Testis (tissue), 3 donors: ENCODE measurements around the gene BNC2. TPM values are rescaled to one million over a fixed set of nuclear protein-coding genes. Genes with fewer than 3 reads are reported as not detected.

Experiments used
- DNase-seq: peaks from one replicate; pipeline ENCODE4 v3.0.0-alpha.2; 2019
- H3K27ac ChIP-seq, 2 donors: fragments of 200-600 bp; sonication (generic); one replicate each; pipeline ENCODE4 v1.5.1; 2019
- H3K27me3 ChIP-seq: fragments of 200-600 bp; sonication (generic); one replicate; pipeline ENCODE4 v1.5.1; 2019
- H3K36me3 ChIP-seq: fragments of 200-600 bp; sonication (generic); one replicate; pipeline ENCODE4 v1.5.1; 2017; ENCODE audit warnings: low read depth; ENCODE audit errors: missing control alignments
- H3K4me1 ChIP-seq: fragments of 200-600 bp; sonication (generic); one replicate; pipeline ENCODE4 v1.5.1; 2019
- H3K4me3 ChIP-seq, 2 donors: fragments of 200-600 bp; sonication (generic); one replicate each; pipeline ENCODE4 v1.5.1; 2017 to 2019
- H3K9me3 ChIP-seq: fragments of 200-600 bp; sonication (generic); one replicate; pipeline ENCODE4 v1.5.1; 2017
- POLR2A ChIP-seq: fragments of 450-650 bp; IDR thresholded peaks from one replicate; pipeline ENCODE4 v1.6.1; 2017; ENCODE audit warnings: antibody characterized with exemption, mild to moderate bottlenecking, moderate library complexity
- WGBS, 2 donors: methylation state at CpG; one replicate each; pipeline ENCODE4 v1.1.5; 2018; 5-methylcytosine and 5-hydroxymethylcytosine counted together
- intact Hi-C: fragments of 100-400 bp; cut with DNase I; formaldehyde crosslinking; loops from one replicate; pipeline ENCODE4 v1.15.1; 2023; ENCODE audit warnings: low total_unique reads
- polyA plus RNA-seq: library from polyadenylated mRNA; stranded (reverse); fragments of 350-450 nt; fragmentation: Illumina TruSeq; extraction: RNeasy Lipid Tissue Mini Kit (QIAGEN cat#74804); gene quantifications from one replicate; pipeline ENCODE4 v1.2.3, GENCODE V29; 2014; ENCODE audit warnings: low read depth, low replicate concordance; ENCODE audit not compliant: insufficient read depth
- total RNA-seq, 2 donors: library from RNA; depleted of rRNA; stranded (reverse); fragments of >200 nt; gene quantifications; one replicate each; pipeline ENCODE4 v1.2.3, GENCODE V29; 2016
- TF ChIP-seq, protein P1 (sequence below), 3 experiments: fragments of 450-650 bp in 2 of 3; fragments of 200-600 bp in 1 of 3; sonication (generic) in 1 of 3; IDR thresholded peaks; one replicate each; pipeline ENCODE4 v1.5.1; 2016 to 2019; ENCODE audit warnings: antibody characterized with exemption in 3 of 3, mild to moderate bottlenecking in 2 of 3, moderate library complexity in 1 of 3

The BNC2 gene
- total and polyA plus RNA-seq, 3 donors from 2014 or later: 14.6 to 35.2 (median 32.0) TPM

DNA sequence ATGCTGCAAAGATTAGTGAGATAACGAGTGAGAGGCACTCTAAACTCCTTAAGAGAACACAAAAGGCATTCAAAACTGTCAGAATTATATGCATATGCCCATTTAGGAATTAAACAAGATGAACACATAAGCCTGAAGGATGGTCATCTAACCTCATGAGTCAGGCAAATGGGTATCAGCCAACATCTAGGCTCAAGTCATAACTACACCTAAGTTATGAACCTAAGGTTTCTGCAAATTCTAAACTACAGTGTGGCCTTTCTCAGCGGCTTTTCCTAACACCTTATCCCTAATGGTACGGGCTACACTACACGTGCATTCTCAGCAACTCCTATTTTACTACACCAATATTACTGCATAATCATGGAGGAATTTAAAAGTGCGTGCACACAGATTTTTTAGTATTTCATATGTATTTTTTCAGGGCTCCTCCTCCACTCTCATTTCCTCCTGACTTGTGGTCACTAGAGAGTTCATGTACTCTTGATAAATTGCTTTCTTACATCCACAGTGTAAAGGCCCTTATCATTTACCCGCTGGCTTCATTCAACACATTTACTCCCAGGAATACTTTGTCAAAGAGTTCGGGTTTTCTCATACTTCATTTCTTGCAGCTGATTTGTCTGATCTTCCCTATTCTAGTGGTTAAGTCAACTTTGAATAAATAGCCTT, 316.5 kb downstream of the BNC2 start:
- Histone ChIP-seq H3K36me3 (no peaks in the 10 kb centered on the region), H3K4me3 (no peak overlapping the region), H3K27me3 (no peaks in the 10 kb centered on the region), H3K9me3 (no peaks in the 10 kb centered on the region), H3K4me1 (no peaks in the 10 kb centered on the region), H3K27ac (no peak overlapping the region)
- 67 to 68% methylated on average over 7 of the region's 7 CpGs for WGBS, 2 donors
- intact Hi-C loops: no loop called here
- TF ChIP-seq, protein P1, sequence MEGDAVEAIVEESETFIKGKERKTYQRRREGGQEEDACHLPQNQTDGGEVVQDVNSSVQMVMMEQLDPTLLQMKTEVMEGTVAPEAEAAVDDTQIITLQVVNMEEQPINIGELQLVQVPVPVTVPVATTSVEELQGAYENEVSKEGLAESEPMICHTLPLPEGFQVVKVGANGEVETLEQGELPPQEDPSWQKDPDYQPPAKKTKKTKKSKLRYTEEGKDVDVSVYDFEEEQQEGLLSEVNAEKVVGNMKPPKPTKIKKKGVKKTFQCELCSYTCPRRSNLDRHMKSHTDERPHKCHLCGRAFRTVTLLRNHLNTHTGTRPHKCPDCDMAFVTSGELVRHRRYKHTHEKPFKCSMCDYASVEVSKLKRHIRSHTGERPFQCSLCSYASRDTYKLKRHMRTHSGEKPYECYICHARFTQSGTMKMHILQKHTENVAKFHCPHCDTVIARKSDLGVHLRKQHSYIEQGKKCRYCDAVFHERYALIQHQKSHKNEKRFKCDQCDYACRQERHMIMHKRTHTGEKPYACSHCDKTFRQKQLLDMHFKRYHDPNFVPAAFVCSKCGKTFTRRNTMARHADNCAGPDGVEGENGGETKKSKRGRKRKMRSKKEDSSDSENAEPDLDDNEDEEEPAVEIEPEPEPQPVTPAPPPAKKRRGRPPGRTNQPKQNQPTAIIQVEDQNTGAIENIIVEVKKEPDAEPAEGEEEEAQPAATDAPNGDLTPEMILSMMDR (IDR thresholded peaks at IDR 0.05): no peak
- no peak for TF ChIP-seq POLR2A
- DNase-seq: no peak

DNA sequence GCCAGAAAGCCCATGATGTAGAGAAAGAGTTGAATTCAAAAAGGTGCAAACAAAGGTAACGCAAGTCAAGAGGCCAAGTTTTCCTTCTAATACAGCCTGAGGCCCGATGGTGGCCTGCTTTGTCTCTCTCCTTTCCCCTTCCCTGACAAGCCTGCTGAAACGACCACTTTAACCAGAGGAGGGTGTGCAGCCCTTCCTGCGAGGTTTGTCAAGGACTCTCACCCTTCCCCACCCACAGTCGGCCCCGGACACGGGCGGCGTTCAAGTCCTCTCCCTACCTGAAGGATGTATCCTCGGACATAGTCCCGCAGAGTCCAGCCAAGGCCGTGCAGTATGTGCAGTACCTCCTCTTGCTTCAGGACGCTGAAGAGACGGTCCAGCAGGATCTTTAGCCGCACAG, 318.2 kb downstream of the BNC2 start:
- intact Hi-C loops: no loop called here
- H3K9me3 ChIP-seq: no peaks in the 10 kb centered on the region
- 66 to 90% methylated on average over 4 to 14 of the region's 15 CpGs for WGBS, 2 donors
- H3K4me1 ChIP-seq: no peaks in the 10 kb centered on the region
- no peak overlapping the region for H3K27ac ChIP-seq
- H3K36me3 ChIP-seq: no peaks in the 10 kb centered on the region
- no peak for DNase-seq
- TF ChIP-seq, protein P1 (IDR thresholded peaks at IDR 0.05): no peak
- no peak for TF ChIP-seq POLR2A
- no peaks in the 10 kb centered on the region for H3K27me3 ChIP-seq
- H3K4me3 ChIP-seq: no peak overlapping the region

DNA sequence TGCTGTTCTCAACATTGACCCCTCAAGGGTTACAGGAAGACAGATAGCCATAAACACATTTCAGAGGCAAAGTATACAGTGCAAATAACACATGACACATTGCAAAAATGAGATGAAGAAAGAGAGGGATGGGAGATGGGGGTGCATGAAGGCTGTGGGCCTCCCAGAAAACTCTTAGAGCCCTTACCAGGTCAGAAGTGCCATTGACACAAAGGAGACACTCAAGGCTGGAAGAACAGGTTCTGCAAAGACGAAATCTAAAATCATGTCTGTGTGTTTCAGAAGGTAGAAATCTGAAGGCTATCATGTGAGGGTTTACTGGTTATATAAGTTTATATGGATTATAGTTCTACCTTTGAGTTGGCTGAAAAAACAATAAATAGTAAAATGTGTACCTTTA, 318.8 kb downstream of the BNC2 start:
- no peaks in the 10 kb centered on the region for H3K27me3 ChIP-seq
- no peak for DNase-seq
- intact Hi-C loops: no loop called here
- H3K9me3 ChIP-seq: no peaks in the 10 kb centered on the region
- H3K36me3 ChIP-seq: no peaks in the 10 kb centered on the region
- no peaks in the 10 kb centered on the region for H3K4me1 ChIP-seq
- H3K27ac ChIP-seq: no peak overlapping the region
- no peak overlapping the region for H3K4me3 ChIP-seq
- TF ChIP-seq, protein P1 (IDR thresholded peaks at IDR 0.05): no peak
- no peak for TF ChIP-seq POLR2A
- WGBS, 2 donors: 90 to 95% methylated on average over 1 of the region's 1 CpG

DNA sequence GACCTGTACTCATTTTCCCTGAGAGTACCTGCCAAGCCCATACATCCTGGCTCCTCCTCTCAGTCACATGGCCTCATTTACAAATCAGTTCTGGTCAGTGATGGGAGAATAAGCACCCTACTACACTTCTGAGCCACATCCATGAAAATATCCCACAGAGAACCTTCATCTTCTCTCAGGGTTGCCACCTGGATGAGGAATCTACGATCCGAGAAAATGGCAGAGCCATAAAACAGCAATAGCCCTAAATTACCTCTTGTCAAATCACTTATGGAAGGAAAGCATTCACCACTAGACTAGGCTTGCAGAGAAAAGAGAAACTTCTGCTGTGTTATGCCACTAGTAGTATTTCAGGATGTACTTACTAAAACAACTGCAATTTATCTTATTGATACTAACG, 324.8 kb downstream of the BNC2 start:
- H3K9me3 ChIP-seq: no peaks in the 10 kb centered on the region
- DNase-seq: no peak

More for the DNA sequence above, 324.8 kb downstream of the BNC2 start:
- Histone ChIP-seq H3K4me3 (no peak overlapping the region), H3K27ac (no peak overlapping the region), H3K4me1 (no peaks in the 10 kb centered on the region), H3K36me3 (no peaks in the 10 kb centered on the region), H3K27me3 (no peaks in the 10 kb centered on the region)
- no peak for TF ChIP-seq POLR2A
- TF ChIP-seq, protein P1 (IDR thresholded peaks at IDR 0.05): no peak
- intact Hi-C loops: no loop called here
- 88% methylated on average over 3 of the region's 3 CpGs for WGBS, 2 donors
